Dendritic cell treated with granulocyte-macrophage colony-stimulating factor and Interleukin-4, amounts not matched to agents 40 ng/mL and 50 ng/mL, for 4 days (primary cell): ENCODE results near the gene PPRC1.

Source experiments
- H3K27ac Mint-ChIP-seq: one replicate; pipeline ENCODE4 v1.8.0; 2022; ENCODE audit warnings: mild to moderate bottlenecking, mixed read lengths
- H3K27me3 Mint-ChIP-seq: one replicate; pipeline ENCODE4 v1.8.0; 2022; ENCODE audit warnings: mild to moderate bottlenecking, mixed read lengths
- H3K36me3 Mint-ChIP-seq: one replicate; pipeline ENCODE4 v1.8.0; 2022; ENCODE audit warnings: low read depth, mixed read lengths
- H3K4me1 Mint-ChIP-seq: one replicate; pipeline ENCODE4 v1.8.0; 2022; ENCODE audit warnings: low read depth, mixed read lengths
- H3K4me3 Mint-ChIP-seq: one replicate; pipeline ENCODE4 v1.8.0; 2022; ENCODE audit warnings: mild to moderate bottlenecking, moderate library complexity, mixed read lengths
- H3K9me3 Mint-ChIP-seq: one replicate; pipeline ENCODE4 v1.8.0; 2022; ENCODE audit warnings: mixed read lengths
- intact Hi-C: fragments of 100-400 bp; cut with micrococcal nuclease; formaldehyde crosslinking; loops from one replicate; pipeline ENCODE4 v1.15.0; 2022

The PPRC1 gene

DNA sequence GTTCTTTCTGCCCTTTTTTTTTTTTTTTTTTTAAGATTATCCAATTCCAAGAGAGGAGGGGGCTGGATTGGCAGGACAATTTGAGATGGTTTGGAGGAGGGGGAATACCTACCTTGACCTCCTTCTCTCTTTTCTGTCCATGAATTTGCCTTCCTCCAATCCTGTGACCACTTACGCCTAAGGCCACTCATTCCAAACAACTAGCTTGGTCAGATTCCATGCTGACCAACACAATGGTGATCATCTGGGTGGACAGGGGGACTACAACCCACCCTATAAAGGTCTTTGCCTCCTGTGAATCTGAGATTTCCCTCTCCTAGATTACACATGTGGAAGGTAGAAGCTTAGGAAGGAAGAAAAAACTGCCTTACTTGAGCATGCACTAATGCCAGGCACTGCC, 10.4 kb upstream of the PPRC1 start:
- Mint-ChIP-seq H3K27ac (no peak overlapping the region), H3K36me3 (peaks cover 18% of the 10 kb centered on the region), H3K9me3 (no peaks in the 10 kb centered on the region), H3K4me1 (peaks cover 40% of the 10 kb centered on the region), H3K27me3 (no peaks in the 10 kb centered on the region), H3K4me3 (no peak overlapping the region)
- intact Hi-C loops: no loop called here

DNA sequence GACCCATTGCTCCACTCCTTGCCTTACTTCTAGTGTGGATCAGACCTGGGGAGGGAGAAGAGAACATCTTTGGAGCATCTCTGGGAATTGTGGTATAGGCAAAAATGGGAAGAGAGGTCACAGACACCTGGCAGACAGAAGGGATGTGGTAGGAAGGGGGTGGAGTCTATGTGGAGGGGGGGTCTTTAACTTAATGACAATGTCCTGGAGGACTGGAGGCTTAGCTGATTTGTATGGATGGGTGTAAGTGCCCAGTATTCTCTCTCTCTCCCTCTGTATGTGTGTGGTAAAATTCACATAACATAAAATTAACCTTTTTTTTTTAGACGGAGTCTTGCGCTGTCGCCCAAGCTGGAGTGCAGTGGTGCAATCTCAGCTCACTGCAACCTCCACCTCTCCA, 9.6 kb upstream of the PPRC1 start:
- Mint-ChIP-seq H3K9me3 (no peaks in the 10 kb centered on the region), H3K27me3 (no peaks in the 10 kb centered on the region), H3K27ac (no peak overlapping the region), H3K4me1 (peaks cover 32% of the 10 kb centered on the region), H3K36me3 (peaks cover 18% of the 10 kb centered on the region), H3K4me3 (no peak overlapping the region)
- intact Hi-C loops: no loop called here

DNA sequence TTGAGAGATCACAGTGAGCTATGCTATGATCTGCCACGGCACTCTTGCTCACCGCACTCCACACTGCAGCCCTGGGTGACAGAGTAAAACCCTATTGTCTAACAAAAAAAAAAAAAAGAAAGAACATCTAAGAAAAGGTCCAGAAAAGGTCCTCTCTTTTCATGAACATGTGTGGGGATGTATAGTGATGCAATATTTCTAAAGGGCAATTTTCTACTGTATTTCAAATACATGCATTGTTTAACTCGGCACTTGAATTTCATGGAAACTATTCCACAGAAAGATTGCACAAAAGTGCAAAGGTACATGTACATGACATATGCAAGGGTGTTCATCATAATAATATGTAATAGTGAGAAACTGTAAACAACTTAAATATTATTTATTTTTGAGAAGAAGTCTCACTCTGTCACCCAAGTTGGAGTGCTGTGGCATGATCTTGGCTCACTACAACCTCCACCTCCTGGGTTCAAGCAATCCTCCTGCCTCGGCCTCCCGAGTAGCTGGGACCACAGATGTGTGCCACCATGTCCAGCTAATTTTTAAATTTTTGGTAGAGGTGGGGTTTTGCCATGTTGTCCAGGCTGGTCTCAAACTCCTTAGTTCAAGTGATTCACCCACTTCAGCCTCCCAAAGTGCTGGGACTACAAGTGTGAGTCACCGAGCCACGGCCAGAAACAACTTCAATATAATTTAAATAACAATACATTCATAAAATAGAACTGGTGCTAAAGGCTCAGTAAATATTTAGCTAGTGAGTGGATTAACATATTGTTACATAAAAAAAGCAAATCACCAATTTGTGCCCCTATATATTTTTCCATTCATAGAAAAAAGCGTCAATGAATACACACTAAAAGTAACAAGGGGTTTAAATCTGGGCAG, 1.3 kb upstream of the PPRC1 start:
- Mint-ChIP-seq H3K36me3 (peaks cover 16% of the 10 kb centered on the region), H3K27ac (no peak overlapping the region), H3K4me1 (peaks cover 29% of the 10 kb centered on the region), H3K9me3 (no peaks in the 10 kb centered on the region), H3K4me3 (no peak overlapping the region), H3K27me3 (no peaks in the 10 kb centered on the region)
- intact Hi-C loops: loop anchor here (1.0 to 5.0 kb wide), 2 partner anchors 21 to 74 kb away; partner anchors contain the start of genes ARMH3 and NOLC1

GRCh38 chr10:102132193-102132562, 662 bp upstream of the PPRC1 start:
- Mint-ChIP-seq H3K9me3 (no peaks in the 10 kb centered on the region), H3K27me3 (no peaks in the 10 kb centered on the region), H3K4me3 (peak overlapping the region; percentile 94), H3K27ac (peak overlapping the region; percentile 99), H3K36me3 (peaks cover 17% of the 10 kb centered on the region), H3K4me1 (peaks cover 29% of the 10 kb centered on the region)
- intact Hi-C loops: loop anchor here (1.0 to 5.0 kb wide), 2 partner anchors 20 to 75 kb away; partner anchors contain the start of genes ARMH3 and NOLC1

GRCh38 chr10:102133373-102134195, 744 bp downstream of the PPRC1 start:
- peaks cover 29% of the 10 kb centered on the region for H3K4me1 Mint-ChIP-seq
- intact Hi-C loops: loop anchor here (1.0 to 5.0 kb wide), 2 partner anchors 13 to 76 kb away; partner anchors contain the start of genes ARMH3 and LDB1
- peak overlapping the region; percentile 94 for H3K4me3 Mint-ChIP-seq

DNA sequence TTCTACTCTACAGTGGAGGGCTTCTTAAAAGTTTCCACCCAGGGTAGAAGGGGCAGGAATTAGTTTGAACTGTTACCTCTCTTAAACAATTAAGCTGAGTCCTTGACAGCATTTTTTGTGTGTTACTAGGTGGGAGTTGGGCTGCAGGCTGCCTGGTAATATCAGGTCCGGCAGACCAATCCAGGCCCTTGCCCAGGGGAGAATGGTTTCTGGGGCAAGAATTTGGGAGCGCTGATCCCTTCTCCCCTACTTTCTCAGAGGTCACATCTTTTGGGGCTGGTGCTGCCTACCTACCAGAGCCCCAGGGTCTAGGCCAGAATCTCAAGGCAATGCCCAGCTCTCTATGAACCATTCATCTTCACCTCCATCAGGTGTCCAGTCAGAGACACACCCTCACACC, 1.6 kb downstream of the PPRC1 start:
- intact Hi-C loops: loop anchor here (5.0 kb wide), 1 partner anchor 77 kb away; the partner anchor contains the start of gene ARMH3
- Mint-ChIP-seq H3K27ac (peak overlapping the region; percentile 99), H3K4me1 (peaks cover 29% of the 10 kb centered on the region), H3K36me3 (peaks cover 40% of the 10 kb centered on the region), H3K9me3 (no peaks in the 10 kb centered on the region), H3K4me3 (peak overlapping the region; percentile 94), H3K27me3 (no peaks in the 10 kb centered on the region)

More at GRCh38 chr10:102133373-102134195, 744 bp downstream of the PPRC1 start:
- Mint-ChIP-seq H3K27ac (peak overlapping the region; percentile 99), H3K9me3 (no peaks in the 10 kb centered on the region), H3K36me3 (peaks cover 31% of the 10 kb centered on the region), H3K27me3 (no peaks in the 10 kb centered on the region)

GRCh38 chr10:102135956-102136526, 3.2 kb downstream of the PPRC1 start:
- Mint-ChIP-seq H3K36me3 (peaks cover 56% of the 10 kb centered on the region), H3K9me3 (no peaks in the 10 kb centered on the region), H3K27me3 (no peaks in the 10 kb centered on the region), H3K4me1 (peaks cover 29% of the 10 kb centered on the region), H3K4me3 (no peak overlapping the region), H3K27ac (peak overlapping the region; percentile 14)
- intact Hi-C loops: no loop called here

GRCh38 chr10:102139281-102140110, 6.7 kb downstream of the PPRC1 start:
- Mint-ChIP-seq H3K4me3 (no peak overlapping the region), H3K36me3 (peaks cover 73% of the 10 kb centered on the region), H3K27me3 (no peaks in the 10 kb centered on the region), H3K4me1 (peaks cover 18% of the 10 kb centered on the region), H3K27ac (no peak overlapping the region), H3K9me3 (no peaks in the 10 kb centered on the region)
- intact Hi-C loops: no loop called here

DNA sequence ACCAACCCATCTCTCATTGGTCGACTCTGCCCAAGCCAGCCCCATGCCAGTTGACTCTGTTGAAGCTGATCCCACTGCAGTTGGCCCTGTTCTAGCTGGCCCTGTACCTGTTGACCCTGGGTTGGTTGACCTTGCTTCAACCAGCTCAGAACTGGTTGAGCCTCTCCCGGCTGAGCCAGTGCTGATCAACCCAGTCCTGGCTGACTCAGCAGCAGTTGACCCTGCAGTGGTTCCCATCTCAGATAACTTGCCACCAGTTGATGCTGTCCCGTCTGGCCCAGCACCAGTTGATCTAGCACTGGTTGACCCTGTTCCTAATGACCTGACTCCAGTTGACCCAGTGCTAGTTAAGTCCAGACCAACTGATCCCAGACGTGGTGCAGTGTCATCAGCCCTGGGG, 7.4 kb downstream of the PPRC1 start:
- Mint-ChIP-seq H3K4me3 (no peak overlapping the region), H3K36me3 (peaks cover 80% of the 10 kb centered on the region), H3K27ac (no peak overlapping the region), H3K9me3 (no peaks in the 10 kb centered on the region), H3K27me3 (no peaks in the 10 kb centered on the region), H3K4me1 (peaks cover 11% of the 10 kb centered on the region)
- intact Hi-C loops: no loop called here

DNA sequence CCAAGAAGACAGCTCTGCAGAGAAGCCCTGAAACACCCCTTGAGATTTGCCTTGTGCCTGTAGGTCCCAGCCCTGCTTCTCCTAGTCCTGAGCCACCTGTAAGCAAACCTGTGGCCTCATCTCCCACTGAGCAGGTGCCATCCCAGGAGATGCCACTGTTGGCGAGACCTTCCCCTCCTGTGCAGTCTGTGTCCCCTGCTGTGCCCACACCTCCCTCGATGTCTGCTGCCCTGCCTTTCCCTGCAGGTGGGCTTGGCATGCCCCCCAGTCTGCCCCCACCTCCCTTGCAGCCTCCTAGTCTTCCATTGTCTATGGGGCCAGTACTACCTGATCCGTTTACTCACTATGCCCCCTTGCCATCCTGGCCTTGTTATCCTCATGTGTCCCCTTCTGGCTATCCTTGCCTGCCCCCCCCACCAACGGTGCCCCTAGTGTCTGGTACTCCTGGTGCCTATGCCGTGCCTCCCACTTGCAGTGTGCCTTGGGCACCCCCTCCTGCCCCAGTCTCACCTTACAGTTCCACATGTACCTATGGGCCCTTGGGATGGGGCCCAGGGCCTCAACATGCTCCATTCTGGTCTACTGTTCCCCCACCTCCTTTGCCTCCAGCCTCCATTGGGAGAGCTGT, 8.2 kb downstream of the PPRC1 start:
- H3K27ac Mint-ChIP-seq: no peak overlapping the region
- peaks cover 88% of the 10 kb centered on the region for H3K36me3 Mint-ChIP-seq
- no peaks in the 10 kb centered on the region for H3K27me3 Mint-ChIP-seq
- intact Hi-C loops: no loop called here
- no peak overlapping the region for H3K4me3 Mint-ChIP-seq
- no peaks in the 10 kb centered on the region for H3K9me3 Mint-ChIP-seq
- H3K4me1 Mint-ChIP-seq: peaks cover 3% of the 10 kb centered on the region

DNA sequence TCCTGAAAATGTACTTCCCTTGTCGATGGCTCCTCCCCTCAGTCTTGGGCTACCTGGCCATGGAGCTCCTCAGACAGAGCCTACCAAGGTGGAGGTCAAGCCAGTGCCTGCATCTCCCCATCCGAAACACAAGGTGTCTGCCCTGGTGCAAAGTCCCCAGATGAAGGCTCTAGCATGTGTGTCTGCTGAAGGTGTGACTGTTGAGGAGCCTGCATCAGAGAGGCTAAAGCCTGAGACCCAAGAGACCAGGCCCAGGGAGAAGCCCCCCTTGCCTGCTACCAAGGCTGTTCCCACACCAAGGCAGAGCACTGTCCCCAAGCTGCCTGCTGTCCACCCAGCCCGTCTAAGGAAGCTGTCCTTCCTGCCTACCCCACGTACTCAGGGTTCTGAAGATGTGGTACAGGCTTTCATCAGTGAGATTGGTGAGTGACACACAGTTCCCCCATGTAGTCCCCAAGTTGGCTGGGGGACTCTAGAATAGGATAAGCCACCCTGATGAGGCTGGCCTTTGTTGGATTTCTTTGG, 8.8 kb downstream of the PPRC1 start:
- no peak overlapping the region for H3K4me3 Mint-ChIP-seq

DNA sequence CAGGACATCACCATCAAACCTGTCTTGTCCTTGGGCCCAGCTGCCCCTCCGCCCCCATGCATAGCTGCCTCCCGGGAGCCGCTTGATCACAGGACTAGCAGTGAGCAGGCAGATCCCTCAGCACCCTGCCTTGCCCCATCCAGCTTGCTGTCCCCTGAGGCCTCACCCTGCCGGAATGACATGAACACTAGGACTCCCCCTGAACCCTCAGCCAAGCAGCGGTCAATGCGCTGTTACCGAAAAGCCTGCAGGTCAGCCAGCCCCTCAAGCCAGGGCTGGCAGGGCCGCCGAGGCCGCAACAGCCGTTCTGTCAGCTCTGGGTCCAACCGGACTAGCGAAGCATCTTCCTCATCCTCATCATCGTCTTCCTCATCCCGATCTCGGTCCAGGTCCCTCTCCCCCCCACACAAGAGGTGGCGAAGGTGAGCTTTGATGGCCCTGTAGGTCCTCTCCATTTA, 14.2 kb downstream of the PPRC1 start:
- H3K9me3 Mint-ChIP-seq: no peaks in the 10 kb centered on the region
- no peak overlapping the region for H3K27ac Mint-ChIP-seq
- H3K27me3 Mint-ChIP-seq: no peaks in the 10 kb centered on the region
- H3K36me3 Mint-ChIP-seq: peaks cover 97% of the 10 kb centered on the region
- H3K4me1 Mint-ChIP-seq: peaks cover 15% of the 10 kb centered on the region
- intact Hi-C loops: no loop called here
- H3K4me3 Mint-ChIP-seq: no peak overlapping the region

More for the DNA sequence above, 8.8 kb downstream of the PPRC1 start:
- H3K9me3 Mint-ChIP-seq: no peaks in the 10 kb centered on the region
- intact Hi-C loops: no loop called here
- H3K27ac Mint-ChIP-seq: no peak overlapping the region
- no peaks in the 10 kb centered on the region for H3K4me1 Mint-ChIP-seq
- H3K27me3 Mint-ChIP-seq: no peaks in the 10 kb centered on the region
- H3K36me3 Mint-ChIP-seq: peaks cover 94% of the 10 kb centered on the region
